GM18870 (cell line): Measurements from ENCODE around the gene TECPR1.

Experiments
- ATAC-seq: cut with Tn5 transposase; IDR thresholded peaks from one replicate; pipeline ENCODE4 v1.9.1; 2021; ENCODE audit warnings: moderate library complexity; ENCODE audit not compliant: unreplicated experiment

TECPR1 gene

GRCh38 chr7:98211676-98212531, 40.1 kb downstream of the TECPR1 start:
- no peak for ATAC-seq

- ATAC-seq: no peak
Observed at GRCh38 chr7:98211221-98211675, 40.8 kb downstream of the TECPR1 start, which contains the start of gene BHLHA15. BHLHA15 (plus strand) TSS chr7:98211439; CDS start chr7:98212310, 871 bp downstream.

GRCh38 chr7:98210513-98211220, 41.4 kb downstream of the TECPR1 start:
- ATAC-seq: no peak

DNA sequence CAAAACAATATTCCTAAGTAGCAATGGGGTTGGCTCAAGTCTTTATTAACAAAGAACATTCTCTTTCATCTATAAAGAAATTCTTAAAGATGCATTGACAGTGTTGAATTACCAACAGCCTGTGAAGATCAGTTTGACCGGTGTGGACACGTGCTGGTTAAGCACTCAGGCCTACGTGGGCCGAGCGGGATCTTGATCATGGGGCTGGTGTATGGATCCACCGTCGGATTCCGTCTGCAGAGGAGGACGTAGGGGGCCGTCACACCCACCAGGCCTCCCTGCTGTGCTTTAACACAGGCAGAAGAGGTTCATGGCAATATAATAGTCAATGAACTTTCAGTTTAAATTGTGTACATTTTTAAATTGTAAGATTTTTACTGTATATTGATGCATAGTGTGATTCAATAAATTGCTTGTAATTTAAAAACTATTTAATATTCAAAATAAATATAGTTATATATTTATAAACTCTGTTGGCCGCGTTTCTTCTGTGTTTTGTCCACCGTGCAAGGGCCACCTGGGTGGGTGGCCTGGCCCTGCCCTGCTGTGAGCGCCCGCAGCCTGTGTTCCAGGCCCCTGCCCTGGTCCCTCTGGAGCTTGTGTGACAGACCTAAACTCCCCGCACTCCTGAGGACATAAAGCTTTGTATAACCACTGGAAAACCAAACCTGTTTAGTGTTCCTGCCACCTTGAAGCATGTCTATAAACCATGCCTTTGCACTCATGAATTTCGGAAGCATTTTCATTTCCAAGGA, 42.7 kb downstream of the TECPR1 start:
- no peak for ATAC-seq

DNA sequence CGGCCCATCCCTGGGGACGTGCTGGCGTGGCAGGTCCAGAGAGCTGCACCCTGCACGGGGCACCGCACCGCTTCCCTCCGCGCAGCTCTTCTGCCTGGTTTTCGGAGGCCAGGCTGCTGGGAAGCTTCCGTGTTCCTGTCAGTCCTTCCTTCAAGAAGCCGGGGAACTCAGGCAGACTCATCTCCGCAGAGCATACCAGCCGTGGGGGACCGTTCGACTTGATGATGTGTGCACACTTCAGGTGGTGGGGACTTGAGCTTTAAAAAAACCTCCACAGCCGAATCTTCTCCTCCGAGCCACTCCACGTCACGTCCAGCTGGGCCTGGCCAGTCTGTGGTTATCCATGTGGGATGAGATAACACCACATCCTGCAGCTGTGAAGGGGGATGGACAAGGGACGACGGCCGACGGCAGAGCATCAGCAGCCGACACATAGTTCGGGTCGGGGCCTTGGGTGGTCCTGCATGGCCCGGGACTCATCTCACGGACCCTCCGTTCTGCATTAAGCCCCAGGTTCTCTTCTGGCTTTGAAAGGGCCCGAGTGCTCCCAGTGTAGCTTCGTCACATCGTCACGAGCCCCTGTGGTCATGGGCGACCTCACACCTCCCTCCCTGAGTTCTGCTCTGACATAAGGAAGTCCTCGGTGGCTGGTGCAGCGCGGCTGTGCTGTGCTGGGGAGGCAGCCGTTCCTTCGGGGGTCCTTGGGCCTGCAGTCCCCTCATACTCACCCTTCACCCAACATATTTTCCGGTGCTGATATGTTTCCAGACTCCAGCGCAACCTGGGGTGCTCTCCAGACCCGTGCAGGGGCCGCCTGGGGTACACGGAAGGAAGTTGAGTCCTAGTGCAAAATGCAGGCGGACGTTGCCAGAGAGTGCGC, 45.3 kb downstream of the TECPR1 start:
- ATAC-seq: no peak

DNA sequence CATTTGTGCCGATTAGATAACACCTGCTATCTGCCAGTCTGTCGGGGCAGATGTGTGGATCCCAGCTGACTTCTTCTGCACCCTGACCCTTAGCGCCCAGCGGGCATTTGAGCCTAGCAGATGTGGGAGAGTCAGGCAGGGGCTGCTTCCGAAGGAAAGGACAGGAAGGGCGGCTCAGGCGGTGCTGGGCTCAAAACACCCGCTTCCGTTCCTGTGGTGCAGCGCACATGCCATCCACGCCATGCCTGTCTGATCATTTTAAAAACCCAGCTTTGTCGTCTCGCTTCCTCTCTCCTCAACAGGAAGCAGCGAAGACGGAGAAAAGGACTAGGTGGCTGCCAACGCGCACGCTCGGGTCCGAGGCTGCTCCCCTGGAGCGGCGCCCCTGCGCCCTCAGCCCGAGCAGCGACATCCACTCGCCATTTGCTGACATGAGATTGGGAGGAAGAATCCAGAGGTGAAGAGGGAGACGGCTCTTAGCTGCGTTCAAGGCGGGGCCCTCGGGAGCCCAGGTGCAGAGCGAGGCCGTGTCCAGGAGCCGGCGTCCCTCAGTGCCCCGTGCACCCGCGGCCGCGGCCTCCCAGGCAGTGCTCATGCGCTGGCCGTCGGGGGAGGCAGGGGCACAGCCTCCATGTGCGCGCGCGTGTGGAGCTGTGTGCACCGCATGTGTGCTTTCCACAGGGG, 46.7 kb downstream of the TECPR1 start:
- no peak for ATAC-seq

GRCh38 chr7:98204670-98205069, 47.4 kb downstream of the TECPR1 start:
- no peak for ATAC-seq

- no peak for ATAC-seq
Observed at GRCh38 chr7:98203964-98204605, 47.9 kb downstream of the TECPR1 start.

- ATAC-seq: no peak
Observed at GRCh38 chr7:98203261-98203963, 48.6 kb downstream of the TECPR1 start.

DNA sequence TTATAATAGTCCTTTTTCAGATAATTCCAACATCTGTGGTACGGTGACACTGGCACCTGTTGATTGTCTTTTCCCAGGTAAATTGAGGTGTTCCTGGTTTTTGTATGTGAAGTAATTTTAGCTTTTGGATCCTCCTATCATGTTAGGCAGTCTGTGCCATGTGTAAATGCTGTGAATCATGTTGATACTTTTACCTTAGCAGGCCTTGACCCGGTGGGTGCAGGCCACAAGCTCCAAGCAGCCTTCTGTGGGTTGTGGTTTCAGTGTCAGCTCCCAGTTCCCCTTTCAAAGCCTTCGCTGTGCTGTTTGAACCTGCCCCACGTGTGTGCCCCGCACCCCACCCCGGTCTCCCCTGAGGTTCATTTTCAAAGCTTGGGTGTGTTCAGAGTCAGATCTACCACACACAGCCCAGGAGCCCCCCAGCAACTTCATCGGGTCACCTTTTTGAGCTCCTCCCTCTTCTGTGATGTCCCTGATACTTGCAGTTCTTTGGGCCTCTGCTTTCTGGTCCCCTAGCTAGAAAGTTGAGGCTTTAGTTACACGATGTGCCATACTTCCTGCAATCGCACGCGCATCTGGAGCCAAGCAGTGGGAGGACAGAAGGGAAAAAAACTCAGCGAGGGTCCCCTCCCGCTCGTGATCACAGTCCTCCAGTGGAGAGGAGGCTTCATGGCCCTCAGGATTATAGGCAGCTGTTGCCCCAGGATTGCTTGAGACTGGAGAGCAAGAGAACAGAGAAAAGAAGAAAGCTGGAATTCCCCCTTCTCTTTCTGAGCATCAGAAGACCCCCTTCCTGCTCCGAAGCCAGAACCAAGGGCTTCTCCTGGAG, 49.5 kb downstream of the TECPR1 start:
- peak; percentile 93 for ATAC-seq

GRCh38 chr7:98200364-98200763, 51.7 kb downstream of the TECPR1 start:
- peak; percentile 44 for ATAC-seq

GRCh38 chr7:98199131-98199530, 52.9 kb downstream of the TECPR1 start:
- ATAC-seq: no peak

- no peak for ATAC-seq
Observed at GRCh38 chr7:98196706-98197605, 55.1 kb downstream of the TECPR1 start.

DNA sequence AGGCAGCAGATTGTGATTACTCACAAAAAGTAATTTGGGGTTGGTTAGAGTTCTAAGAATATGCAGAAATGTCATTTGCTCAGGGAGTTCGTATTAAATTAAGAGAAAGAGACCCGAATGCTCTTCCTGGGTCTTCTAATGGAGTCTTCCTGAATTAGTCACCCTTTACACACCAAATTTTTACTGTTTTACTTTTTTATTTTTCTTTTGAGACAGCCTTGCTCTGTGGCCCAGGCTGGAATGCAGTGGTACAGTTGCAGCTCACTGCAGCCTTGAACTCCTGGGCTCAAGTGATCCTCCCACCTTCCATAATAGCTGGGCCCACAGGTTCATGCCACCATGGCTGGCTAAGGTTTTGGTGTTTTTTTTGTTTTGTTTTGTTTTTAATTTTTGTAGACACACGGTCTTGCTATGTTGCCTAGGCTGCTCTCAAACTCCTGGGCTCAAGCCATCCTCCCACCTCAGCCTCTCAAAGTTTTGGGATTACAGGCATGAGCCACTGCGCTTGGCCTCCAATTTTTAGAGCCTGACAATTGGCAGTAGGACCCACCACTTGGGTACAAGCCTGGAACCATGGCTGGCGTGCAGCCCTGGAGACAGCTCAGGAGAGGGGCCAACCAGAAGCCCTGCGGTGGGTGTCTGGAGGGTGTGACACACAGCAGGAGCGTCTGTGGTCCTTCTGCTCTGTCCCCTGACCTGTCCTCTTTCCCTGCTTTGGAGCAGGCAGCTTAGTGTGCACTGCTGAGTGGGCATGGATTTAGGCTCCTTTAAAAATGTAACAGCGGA, 57.2 kb downstream of the TECPR1 start:
- no peak for ATAC-seq

GRCh38 chr7:98194186-98194585, 57.8 kb downstream of the TECPR1 start:
- no peak for ATAC-seq
